Mucosa of descending colon (tissue), 3 donors: ENCODE measurements around the gene ZMIZ1. TPM values are rescaled to one million over a fixed set of nuclear protein-coding genes. Genes with fewer than 3 reads are reported as not detected.
"Not testable (repeated sequence)": the region's sequence is repeated elsewhere in the genome, so short reads cannot be mapped to it uniquely, and the experiment has no call there.

Source experiments
- ATAC-seq: fragments of 200-7000 bp; cut with Tn5 transposase; one replicate; pipeline ENCODE4 v1.9.1; 2020; ENCODE audit warnings: mild to moderate bottlenecking, moderate library complexity
- DNase-seq, 3 donors: peaks; one replicate each; pipeline ENCODE4 v3.0.0-alpha.2; 2020
- H3K36me3 ChIP-seq: fragments of 200-600 bp; one replicate; pipeline ENCODE4 v1.8.0; 2021; ENCODE audit warnings: low read depth, mild to moderate bottlenecking
- H3K4me1 ChIP-seq: fragments of 200-600 bp; one replicate; pipeline ENCODE4 v1.8.0; 2021; ENCODE audit warnings: low read depth, mild to moderate bottlenecking
- H3K4me3 ChIP-seq: fragments of 200-600 bp; one replicate; pipeline ENCODE4 v1.8.0; 2021; ENCODE audit warnings: mild to moderate bottlenecking
- H3K9me3 ChIP-seq: fragments of 200-600 bp; one replicate; pipeline ENCODE4 v1.8.0; 2021; ENCODE audit warnings: mild to moderate bottlenecking
- CTCF ChIP-seq: fragments of 200-600 bp; IDR thresholded peaks from one replicate; pipeline ENCODE4 v1.8.0; 2022; ENCODE audit warnings: antibody characterized with exemption, mild to moderate bottlenecking
- intact Hi-C, 2 donors: fragments of 100-400 bp; cut with DNase I in 1 of 2; cut with micrococcal nuclease in 1 of 2; formaldehyde crosslinking; loops; one replicate each; pipeline versions ENCODE4 v1.11.0 to v1.11.1; 2022; cut with DNase I, micrococcal nuclease
- total RNA-seq, 3 donors: library from RNA; stranded (reverse); fragmentation: NEBNext Ultra II Directional in 2 of 3; extraction: Animal tissue kit (Norgen Biotek cat#: 25700) in 2 of 3; gene quantifications; one replicate each; pipeline versions ENCODE4 v1.2.1 to v1.2.4, GENCODE V29; 2021 to 2023
- donor health status: DM: no; HTN: no; CAD: no; lungs with moderate emphysema.
- donor health status: DM: no; HTN: no; CAD: no.
- donor health status: DM: no; HTN: yes; CAD: no.

The ZMIZ1 gene
- total RNA-seq, 3 donors from 2014 or later = 61.4 to 103 (median 89.1) TPM

GRCh38 chr10:79028451-79029010, 40.2 kb upstream of the ZMIZ1 start:
- TF ChIP-seq CTCF = no peak
- H3K4me1 ChIP-seq = no peaks in the 10 kb centered on the region
- DNase-seq (no peak), ATAC-seq (no peak)
- H3K9me3 ChIP-seq = no peaks in the 10 kb centered on the region
- H3K4me3 ChIP-seq = no peak overlapping the region
- H3K36me3 ChIP-seq = no peaks in the 10 kb centered on the region
- intact Hi-C loops = no loop called here

GRCh38 chr10:79029478-79030390, 39.0 kb upstream of the ZMIZ1 start:
- no peaks in the 10 kb centered on the region for H3K36me3 ChIP-seq
- DNase-seq (no peak), ATAC-seq (no peak)
- no peak overlapping the region for H3K4me3 ChIP-seq
- H3K4me1 ChIP-seq = no peaks in the 10 kb centered on the region
- TF ChIP-seq CTCF = no peak
- intact Hi-C loops = no loop called here
- no peaks in the 10 kb centered on the region for H3K9me3 ChIP-seq

GRCh38 chr10:79030705-79031104, 38.1 kb upstream of the ZMIZ1 start:
- Histone ChIP-seq H3K4me3 (no peak overlapping the region), H3K9me3 (no peaks in the 10 kb centered on the region), H3K4me1 (no peaks in the 10 kb centered on the region), H3K36me3 (no peaks in the 10 kb centered on the region)
- ATAC-seq (no peak), DNase-seq (no peak)
- TF ChIP-seq CTCF = no peak
- intact Hi-C loops = no loop called here

- DNase-seq = no peak
- intact Hi-C loops = no loop called here
- Histone ChIP-seq H3K36me3 (no peaks in the 10 kb centered on the region), H3K4me3 (no peak overlapping the region), H3K9me3 (no peaks in the 10 kb centered on the region), H3K4me1 (no peaks in the 10 kb centered on the region)
- ATAC-seq = no peak
- TF ChIP-seq CTCF = no peak
These were observed 37.0 kb upstream of the ZMIZ1 start for GRCh38 chr10:79031723-79032122.

GRCh38 chr10:79034271-79034876, 34.4 kb upstream of the ZMIZ1 start:
- no peaks in the 10 kb centered on the region for H3K9me3 ChIP-seq
- no peak for ATAC-seq
- H3K4me1 ChIP-seq = no peaks in the 10 kb centered on the region
- intact Hi-C loops = no loop called here
- no peak for DNase-seq
- no peak overlapping the region for H3K4me3 ChIP-seq
- H3K36me3 ChIP-seq = no peaks in the 10 kb centered on the region
- TF ChIP-seq CTCF = no peak

GRCh38 chr10:79036416-79036815, 32.4 kb upstream of the ZMIZ1 start:
- H3K4me3 ChIP-seq, intact Hi-C loops, H3K9me3 ChIP-seq, ATAC-seq, H3K36me3 ChIP-seq, H3K4me1 ChIP-seq: not testable (repeated sequence)
- peak in 1 of 3 donors; percentile 21 for DNase-seq
